ENCODE data around the gene COMT. TPM values are rescaled to one million over a fixed set of nuclear protein-coding genes. Genes with fewer than 3 reads are reported as not detected.

The COMT gene
- total RNA-seq, 1 donor: 50.4 TPM

GRCh38 chr22:19965771-19966709, 24.5 kb downstream of the COMT start:
- H3K4me1 ChIP-seq (ENCODE audit: insufficient read depth, low read length): peaks cover 6% of the 10 kb centered on the region
- no peak overlapping the region for H3K4me3 ChIP-seq (ENCODE audit: low read length)
- H3K27me3 ChIP-seq (ENCODE audit: insufficient read depth, low read length): no peaks in the 10 kb centered on the region
- H3K9me3 ChIP-seq (ENCODE audit: low read depth, low read length): no peaks in the 10 kb centered on the region

GRCh38 chr22:19966908-19967750, 25.6 kb downstream of the COMT start:
- Histone ChIP-seq H3K9me3 (ENCODE audit: low read depth, low read length) (no peaks in the 10 kb centered on the region), H3K27me3 (ENCODE audit: insufficient read depth, low read length) (no peaks in the 10 kb centered on the region), H3K4me3 (ENCODE audit: low read length) (no peak overlapping the region), H3K4me1 (ENCODE audit: insufficient read depth, low read length) (peaks cover 10% of the 10 kb centered on the region)

- Histone ChIP-seq H3K27me3 (ENCODE audit: insufficient read depth, low read length) (no peaks in the 10 kb centered on the region), H3K9me3 (ENCODE audit: low read depth, low read length) (no peaks in the 10 kb centered on the region), H3K4me3 (ENCODE audit: low read length) (no peak overlapping the region), H3K4me1 (ENCODE audit: insufficient read depth, low read length) (peaks cover 11% of the 10 kb centered on the region)
These were observed 26.4 kb downstream of the COMT start for GRCh38 chr22:19967850-19968449.

GRCh38 chr22:19968450-19968891, 26.9 kb downstream of the COMT start:
- H3K4me1 ChIP-seq (ENCODE audit: insufficient read depth, low read length): peaks cover 11% of the 10 kb centered on the region
- H3K9me3 ChIP-seq (ENCODE audit: low read depth, low read length): no peaks in the 10 kb centered on the region
- no peak overlapping the region for H3K4me3 ChIP-seq (ENCODE audit: low read length)
- H3K27me3 ChIP-seq (ENCODE audit: insufficient read depth, low read length): no peaks in the 10 kb centered on the region

- Histone ChIP-seq H3K9me3 (ENCODE audit: low read depth, low read length) (no peaks in the 10 kb centered on the region), H3K27me3 (ENCODE audit: insufficient read depth, low read length) (no peaks in the 10 kb centered on the region), H3K4me3 (ENCODE audit: low read length) (no peak overlapping the region), H3K4me1 (ENCODE audit: insufficient read depth, low read length) (peaks cover 11% of the 10 kb centered on the region)
These were observed 27.8 kb downstream of the COMT start for GRCh38 chr22:19969141-19969928.

DNA sequence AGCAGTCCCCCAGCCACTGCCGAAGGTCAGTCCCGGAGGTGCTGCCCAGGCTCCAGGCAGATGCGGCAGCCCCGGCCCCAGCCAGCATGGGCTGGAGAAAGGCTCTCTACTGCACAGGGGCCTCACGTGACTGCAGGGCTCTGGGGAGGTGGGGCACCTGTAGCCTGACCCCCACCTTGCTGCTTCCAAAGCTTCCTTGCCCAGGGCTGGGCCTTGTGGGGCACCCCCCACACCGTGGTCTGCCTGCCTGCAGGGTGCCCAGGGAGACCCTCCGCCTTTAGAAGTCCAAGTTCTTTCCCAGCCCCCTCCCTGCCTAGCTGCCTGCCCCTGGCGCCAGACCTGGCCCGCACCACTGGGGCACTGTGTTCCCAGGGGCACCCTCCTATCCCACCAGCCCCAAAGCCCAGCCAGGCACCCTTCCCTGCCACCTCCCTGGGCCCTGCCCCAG, 28.5 kb downstream of the COMT start:
- H3K4me3 ChIP-seq (ENCODE audit: low read length): no peak overlapping the region
- H3K4me1 ChIP-seq (ENCODE audit: insufficient read depth, low read length): peaks cover 17% of the 10 kb centered on the region
- no peaks in the 10 kb centered on the region for H3K27me3 ChIP-seq (ENCODE audit: insufficient read depth, low read length)
- no peaks in the 10 kb centered on the region for H3K9me3 ChIP-seq (ENCODE audit: low read depth, low read length)

DNA sequence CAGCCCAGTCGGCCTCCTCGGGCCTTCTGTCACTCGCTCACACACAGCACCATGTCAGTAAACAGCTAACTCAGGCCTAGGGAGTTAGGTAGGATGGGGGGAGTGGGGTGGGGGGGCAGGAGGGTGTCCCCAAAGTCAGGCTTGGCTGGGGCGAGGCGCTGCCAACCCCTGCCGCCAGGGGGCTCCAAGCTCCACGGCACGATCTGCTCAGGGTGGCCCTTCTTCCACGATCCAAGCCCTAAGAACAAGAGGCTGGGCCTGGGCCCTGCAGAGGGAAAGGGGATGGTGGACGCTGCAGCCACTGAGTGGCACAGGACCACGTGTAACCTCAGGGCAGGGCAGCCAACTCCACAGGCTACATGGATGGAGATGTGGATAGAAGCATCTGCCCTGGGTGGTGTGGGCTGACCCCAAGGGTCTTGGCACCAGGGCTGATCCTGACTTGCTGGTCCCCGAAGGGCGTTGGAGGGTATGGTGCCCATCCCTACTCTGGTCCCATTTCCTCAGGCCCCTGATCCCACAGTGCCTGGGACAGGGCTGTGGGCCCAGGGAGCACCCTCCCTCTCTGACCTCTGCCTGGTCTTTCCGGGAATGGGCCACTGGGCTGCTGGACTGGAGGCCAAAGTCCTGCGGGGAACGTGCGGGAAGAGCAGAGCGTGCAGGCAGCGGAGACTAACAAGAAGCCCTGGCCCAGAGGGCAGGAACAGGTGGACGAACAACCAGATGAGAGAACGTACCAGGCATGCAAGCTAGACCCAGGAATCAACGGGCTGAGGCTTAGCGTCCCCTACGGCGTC, 29.1 kb downstream of the COMT start:
- Histone ChIP-seq H3K4me1 (ENCODE audit: insufficient read depth, low read length) (peaks cover 22% of the 10 kb centered on the region), H3K4me3 (ENCODE audit: low read length) (no peak overlapping the region), H3K27me3 (ENCODE audit: insufficient read depth, low read length) (no peaks in the 10 kb centered on the region), H3K9me3 (ENCODE audit: low read depth, low read length) (no peaks in the 10 kb centered on the region)

- Histone ChIP-seq H3K4me1 (ENCODE audit: insufficient read depth, low read length) (peaks cover 22% of the 10 kb centered on the region), H3K9me3 (ENCODE audit: low read depth, low read length) (no peaks in the 10 kb centered on the region), H3K4me3 (ENCODE audit: low read length) (no peak overlapping the region), H3K27me3 (ENCODE audit: insufficient read depth, low read length) (no peaks in the 10 kb centered on the region)
These were observed 29.9 kb downstream of the COMT start for GRCh38 chr22:19971276-19972124.

GRCh38 chr22:19972251-19972650, 30.7 kb downstream of the COMT start:
- H3K27me3 ChIP-seq (ENCODE audit: insufficient read depth, low read length): no peaks in the 10 kb centered on the region
- H3K4me3 ChIP-seq (ENCODE audit: low read length): no peak overlapping the region
- no peaks in the 10 kb centered on the region for H3K9me3 ChIP-seq (ENCODE audit: low read depth, low read length)
- peaks cover 22% of the 10 kb centered on the region for H3K4me1 ChIP-seq (ENCODE audit: insufficient read depth, low read length)

DNA sequence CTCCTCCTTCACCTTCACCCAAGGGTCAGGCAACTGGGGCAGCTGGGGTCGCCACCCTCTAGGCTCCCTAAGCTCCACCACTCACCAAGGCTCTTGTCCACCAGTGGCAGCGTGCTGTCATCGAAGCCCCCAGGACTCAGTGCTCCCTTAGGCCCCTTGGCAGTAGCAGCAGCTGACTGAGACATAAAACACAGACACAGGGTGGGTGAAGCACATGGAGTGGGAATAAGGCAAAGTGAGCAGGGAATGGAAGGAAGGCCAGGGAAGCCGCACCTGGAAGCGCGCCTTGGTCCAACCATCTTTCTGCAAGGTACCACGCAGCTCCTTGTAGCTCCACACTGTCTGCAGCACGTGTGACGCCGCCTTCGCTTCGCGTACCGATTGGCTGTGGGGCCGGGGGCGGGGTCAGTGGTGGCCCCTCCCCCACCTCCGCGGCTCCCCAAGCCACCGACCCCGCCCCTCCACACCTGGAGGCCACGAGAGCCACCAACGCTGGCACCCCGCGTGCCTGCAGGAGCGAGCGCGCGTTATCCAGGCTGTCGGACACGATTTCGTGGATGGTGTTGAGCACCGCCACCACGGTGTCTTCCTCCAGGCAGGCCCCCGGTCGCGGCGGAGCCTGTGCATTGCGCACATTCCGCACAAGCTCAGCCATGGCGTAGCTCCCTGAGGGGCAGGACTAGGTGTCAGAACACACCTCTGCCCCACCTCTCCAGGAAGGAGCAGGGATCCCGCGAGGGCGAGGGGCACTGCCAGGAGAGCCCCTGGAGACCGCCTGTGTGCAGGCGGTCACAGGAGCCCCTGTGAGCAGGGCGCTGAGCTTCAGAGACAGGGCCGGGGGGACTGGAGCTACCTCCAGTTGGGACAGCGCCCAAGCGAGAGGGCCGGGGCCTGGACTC, 31.3 kb downstream of the COMT start:
- Histone ChIP-seq H3K4me1 (ENCODE audit: insufficient read depth, low read length) (peaks cover 22% of the 10 kb centered on the region), H3K27me3 (ENCODE audit: insufficient read depth, low read length) (no peaks in the 10 kb centered on the region), H3K9me3 (ENCODE audit: low read depth, low read length) (no peaks in the 10 kb centered on the region), H3K4me3 (ENCODE audit: low read length) (no peak overlapping the region)

DNA sequence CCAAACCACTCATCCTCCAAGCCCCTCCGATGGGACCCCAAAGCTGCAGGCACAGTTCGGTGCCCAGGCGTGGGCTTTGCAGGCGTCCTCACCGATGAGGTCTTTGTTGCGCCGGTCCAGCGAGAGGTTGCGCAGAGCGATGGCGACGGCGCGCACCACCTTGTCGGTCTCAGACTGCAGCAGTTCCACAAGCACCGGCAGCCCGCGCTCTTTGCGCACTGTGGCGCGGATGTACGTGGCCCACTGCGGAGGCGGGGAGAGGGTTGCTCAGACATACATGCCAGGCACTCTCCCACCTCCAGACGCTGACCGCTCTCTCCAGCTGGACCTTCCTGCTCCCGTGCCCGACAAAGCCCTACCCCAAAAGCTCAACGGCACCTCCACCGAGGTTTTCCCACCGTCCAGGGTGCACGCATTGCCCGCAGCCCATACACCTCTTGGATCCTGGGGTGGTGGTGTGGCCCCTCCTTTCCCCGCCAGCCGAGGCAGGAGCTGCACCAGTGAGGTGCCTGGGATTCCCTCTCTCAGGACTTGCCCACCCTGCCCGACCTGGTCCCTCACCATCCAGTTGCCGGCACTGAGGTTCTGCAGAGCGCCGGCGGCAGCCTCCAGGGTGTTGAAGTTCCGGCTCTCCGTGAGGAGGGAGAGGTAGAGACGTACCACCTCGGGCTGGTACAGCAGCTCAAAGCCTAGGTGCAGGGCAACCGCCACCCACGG, 32.1 kb downstream of the COMT start:
- Histone ChIP-seq H3K27me3 (ENCODE audit: insufficient read depth, low read length) (no peaks in the 10 kb centered on the region), H3K9me3 (ENCODE audit: low read depth, low read length) (no peaks in the 10 kb centered on the region), H3K4me3 (ENCODE audit: low read length) (no peak overlapping the region), H3K4me1 (ENCODE audit: insufficient read depth, low read length) (peaks cover 22% of the 10 kb centered on the region)
